Measurements from ENCODE around the gene RAD51C.
A peak's percentile ranks its signal among the peaks of the same experiment; 100 is the strongest.
"Not testable (repeated sequence)": the region's sequence is repeated elsewhere in the genome, so short reads cannot be mapped to it uniquely, and the experiment has no call there.

The RAD51C gene

DNA sequence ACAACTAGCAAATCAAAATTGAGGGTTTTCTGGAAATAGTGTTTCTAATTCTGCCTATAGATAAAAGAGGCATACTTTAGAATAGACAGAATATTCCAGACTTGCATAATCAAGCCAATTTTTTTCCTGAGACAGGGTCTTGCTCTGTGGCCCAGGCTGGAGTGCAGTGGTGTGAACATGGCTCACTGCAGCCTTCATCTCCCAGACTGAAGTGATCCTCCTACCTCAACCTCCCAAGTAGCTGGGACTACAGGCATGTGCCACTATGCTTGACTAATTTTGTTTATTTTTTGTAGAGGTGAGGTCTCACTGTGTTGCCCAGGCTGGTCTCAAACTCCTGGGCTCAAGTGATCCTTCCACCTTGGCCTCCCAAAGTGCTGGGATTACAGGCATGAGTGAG, 57.2 kb downstream of the RAD51C start:
- not testable (repeated sequence) for DNase-seq

DNA sequence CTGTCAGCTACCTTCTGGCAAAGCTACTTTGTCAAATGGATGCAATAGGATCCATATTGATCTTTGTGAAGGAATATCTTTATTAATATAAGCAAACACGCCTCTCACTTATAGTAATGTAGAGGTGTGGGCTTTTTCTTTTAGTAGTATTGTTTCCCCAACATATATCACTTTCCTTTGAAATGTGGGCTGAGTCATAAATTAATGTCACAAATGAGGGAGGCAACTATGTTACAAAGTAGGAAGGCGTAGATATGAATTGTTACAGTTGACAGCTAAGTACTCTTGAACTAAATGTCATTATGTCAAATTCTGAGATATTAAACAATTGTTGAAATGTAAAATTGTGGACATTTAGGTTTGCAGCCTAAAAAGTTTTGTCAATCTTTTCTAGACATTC, 60.6 kb downstream of the RAD51C start:
- no peak for DNase-seq

DNA sequence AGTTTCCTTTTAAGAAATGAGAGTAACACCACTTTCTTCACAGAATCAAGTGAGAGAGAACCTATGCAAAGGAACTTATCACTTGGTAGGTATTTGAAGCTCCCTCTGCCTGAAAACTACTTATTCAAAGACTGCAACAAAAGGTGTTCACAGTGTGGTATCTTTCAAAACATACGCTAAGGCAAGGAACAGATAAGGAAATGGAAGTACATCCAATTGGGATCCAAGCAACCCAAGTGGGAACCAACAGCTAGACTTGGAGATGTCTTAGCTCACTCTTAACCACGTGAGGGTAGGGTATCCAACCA, 62.8 kb downstream of the RAD51C start:
- no peak for DNase-seq

DNA sequence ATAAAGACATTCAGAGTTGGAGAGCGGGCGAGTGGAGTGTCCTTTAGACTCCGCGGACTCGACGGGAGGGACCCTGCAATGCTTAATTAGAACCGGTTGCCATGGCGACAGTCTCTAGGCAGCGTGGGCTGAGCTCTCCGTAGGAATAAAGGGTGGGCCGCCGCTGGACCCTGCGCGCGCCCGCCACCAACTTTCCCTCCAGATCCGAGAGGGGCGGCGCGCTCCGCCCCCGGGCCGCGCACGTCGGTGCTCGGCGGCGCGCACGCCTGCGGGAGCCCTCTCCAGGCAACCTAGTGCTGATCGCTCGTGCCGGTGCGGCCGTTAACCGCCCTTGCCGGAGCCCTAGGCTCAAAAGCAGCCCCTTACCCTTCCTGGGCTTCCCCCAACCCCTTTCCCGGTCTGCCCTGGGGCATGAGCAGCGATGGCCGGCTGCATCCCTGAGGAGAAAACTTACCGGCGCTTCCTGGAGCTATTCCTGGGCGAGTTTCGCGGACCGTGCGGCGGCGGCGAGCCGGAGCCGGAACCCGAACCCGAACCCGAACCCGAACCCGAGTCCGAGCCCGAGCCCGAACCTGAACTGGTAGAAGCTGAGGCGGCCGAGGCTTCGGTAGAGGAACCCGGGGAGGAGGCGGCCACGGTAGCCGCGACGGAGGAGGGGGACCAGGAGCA, 63.3 kb downstream of the RAD51C start, which contains the start of gene PPM1E:
PPM1E (plus strand) TSS at position 278 of the 669 bp plus-strand sequence.
- peak; percentile 50 for DNase-seq

DNA sequence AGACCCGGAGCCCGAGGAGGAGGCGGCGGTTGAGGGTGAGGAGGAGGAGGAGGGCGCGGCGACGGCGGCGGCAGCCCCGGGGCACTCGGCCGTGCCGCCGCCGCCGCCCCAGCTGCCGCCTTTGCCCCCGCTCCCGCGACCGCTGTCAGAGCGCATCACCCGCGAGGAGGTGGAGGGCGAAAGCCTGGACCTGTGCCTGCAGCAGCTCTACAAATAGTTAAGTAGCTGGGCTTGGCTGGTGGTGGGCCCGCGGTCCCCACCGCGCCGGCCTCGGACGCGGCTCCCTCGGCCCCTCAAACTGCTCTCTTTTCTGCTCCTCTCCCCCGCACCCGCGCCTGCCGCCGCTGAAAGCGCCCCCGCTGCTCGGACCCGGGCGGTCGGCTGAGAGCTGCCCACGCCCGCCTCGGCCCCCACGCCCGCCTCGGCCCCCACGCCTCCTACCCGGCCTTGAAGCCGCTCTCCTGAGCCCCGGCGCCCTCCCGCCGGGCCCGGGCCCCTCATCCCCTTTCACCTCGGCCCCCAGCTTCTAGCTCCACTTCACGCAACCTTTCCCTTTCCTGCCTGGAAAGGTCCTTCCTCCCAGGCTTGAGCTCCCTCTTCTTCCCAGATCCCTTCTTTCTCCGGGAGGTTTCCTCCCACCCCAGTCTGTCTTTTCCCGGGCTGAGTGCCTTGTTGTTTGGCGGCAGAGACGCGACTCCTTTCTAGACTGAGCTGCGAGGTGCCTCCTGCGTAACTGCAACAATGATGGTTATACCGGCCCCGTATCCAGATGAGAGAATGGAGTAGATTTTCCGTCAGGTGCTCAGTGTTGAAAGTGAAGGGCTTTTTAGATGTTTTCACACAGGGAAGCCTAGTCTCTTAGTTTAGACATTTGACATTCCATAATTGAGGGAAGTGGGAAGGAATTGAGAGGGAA, 64.1 kb downstream of the RAD51C start:
- DNase-seq: peak; percentile 8

DNA sequence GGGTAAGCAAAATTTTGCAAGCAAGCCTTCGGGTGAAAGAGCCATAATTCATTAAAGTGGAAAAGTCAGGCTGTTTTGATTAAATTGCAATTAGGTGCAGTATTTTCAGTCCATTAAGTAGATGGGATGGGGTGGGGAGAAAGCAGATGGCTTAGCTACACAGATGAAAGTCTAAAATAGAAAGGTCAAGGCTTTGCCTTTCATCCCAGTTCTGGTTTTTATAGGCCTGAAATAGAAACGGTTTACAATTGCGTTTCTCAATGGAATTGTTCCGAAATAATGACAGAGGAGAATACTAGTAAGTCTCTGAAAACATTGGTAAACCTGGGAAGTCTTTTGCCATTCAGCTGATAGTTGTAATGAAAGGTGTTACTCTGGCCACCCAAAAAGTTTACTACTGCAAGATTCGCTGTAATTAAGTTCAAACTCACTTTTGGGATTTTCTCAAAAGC, 64.8 kb downstream of the RAD51C start:
- DNase-seq: no peak

DNA sequence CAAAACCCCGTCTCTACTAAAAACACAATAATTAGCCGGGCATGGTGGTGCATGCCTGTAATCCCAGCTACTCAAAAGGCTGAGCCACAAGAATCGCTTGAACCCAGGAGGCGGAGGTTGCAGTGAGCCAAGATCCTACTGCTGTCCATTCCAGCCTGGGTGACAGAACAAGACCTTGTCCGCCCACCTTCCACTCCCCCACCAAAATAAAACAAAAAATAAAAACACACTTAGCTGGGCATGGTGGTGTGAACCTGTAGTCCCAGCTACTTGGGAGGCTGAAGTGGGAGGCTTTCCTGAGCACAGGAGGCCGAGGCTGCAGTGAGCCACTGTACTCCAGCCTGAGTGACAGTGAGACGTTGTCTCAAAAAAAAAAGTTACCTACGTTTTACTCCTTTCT, 66.5 kb downstream of the RAD51C start:
- no peak for DNase-seq

DNA sequence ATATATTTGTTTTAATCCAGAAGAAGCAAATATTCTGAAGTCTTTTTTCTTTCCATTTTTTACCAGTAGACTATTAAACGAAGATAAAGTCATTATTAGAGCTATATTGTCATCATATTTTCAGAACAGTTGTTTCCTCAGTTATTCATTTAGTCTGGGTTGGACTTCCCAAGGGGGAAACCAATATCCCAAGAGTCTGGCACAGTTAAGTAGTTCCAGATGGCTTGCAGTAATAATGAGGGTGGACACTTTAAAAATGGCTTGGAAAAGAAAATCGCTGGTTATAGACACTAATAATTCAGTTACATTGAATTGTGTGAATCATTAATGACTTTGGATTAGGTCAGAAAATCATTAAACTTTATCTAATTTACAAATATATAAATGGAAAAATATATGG, 67.1 kb downstream of the RAD51C start:
- no peak for DNase-seq

DNA sequence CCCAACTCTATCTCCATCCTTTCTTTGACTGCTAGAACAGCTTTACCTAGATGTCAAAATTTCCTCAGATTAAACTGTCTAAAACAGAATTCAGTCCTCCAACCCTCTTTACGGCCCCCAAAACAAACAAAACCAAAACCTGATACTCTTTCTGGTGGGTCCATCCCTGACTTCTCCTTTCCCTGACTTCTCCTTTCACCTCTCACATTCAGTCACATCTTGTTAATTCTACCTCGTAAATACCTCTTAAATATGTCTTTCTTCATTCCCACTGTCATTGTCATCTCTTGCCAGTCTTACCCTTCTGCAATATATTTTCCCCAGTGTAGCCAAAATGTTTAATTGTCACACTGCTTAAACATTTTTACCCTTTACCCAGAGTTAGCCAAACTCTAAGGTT, 67.8 kb downstream of the RAD51C start:
- no peak for DNase-seq

DNA sequence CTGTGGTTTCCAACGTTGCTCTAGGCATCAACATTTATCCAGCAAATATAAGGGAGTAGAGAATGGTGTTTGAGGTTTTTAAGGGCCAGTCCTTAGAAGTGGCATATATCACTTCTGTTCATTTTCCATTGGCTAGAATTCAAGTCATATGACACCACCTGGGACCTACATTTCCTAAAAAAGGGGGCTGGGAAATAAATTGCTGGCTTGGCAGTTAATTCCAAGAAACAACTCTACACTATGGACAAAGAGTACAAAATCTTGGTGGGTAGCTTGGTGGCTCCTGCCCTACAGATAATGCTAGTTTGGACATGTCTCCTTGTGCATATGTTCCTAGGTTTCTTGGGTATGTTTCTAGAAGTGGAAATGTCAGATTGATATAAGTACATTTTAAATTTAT, 70.9 kb downstream of the RAD51C start:
- DNase-seq: no peak

DNA sequence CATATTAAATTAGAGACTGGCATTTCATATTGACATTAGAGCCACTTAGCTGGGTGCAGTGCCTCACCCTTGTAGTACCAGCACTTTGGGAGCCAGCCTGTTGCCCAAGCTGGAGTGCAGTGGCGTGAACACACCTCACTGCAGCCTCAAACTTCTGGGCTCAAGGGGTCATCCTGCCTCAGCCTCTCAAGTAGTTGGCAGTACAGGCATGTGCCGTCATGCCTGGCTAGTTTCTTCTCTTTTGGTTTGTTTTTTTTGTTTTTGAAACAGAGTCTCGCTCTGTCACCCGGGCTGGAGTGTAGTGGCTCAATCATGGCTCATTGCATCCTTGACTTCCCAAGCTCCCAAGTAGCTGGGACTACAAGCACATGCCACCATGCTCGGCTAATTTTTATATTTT, 72.0 kb downstream of the RAD51C start:
- DNase-seq: no peak

DNA sequence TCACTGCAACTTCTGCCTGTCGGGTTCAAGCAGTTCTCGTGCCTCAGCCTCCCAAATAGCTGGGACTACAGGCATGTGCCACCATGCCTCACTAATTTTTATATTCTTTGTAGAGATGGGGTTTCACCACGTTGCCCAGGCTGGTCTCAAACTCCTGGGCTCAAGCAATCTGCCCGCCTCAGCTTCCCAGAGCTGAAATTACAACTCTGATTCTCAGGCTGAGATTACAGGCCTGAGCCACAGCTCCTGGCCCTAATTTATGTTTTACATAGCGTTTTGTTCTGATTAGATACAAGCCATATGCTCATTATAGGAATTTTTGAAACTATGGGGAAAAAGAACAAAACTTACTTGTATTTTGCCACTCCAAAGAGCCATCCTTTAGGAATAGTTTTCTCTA, 86.1 kb downstream of the RAD51C start:
- not testable (repeated sequence) for DNase-seq

DNA sequence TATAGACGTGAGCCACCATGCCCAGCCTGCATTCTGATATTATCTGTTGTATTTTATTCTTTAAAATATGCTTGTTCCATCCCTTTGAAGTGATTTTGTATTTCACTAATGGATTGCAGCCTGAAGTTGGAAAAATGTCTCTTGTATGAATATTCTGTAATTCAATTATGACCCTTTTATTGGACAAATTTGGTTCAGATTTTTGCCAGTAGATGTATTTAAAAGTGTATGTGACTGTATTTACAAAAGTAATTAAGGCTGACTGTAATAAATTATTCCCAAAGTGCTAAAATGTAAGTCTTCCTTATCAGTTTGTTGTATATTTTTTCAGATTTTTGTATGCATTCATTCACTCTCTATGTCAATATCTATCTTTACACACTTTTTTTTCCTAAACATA, 87.0 kb downstream of the RAD51C start:
- DNase-seq: no peak

DNA sequence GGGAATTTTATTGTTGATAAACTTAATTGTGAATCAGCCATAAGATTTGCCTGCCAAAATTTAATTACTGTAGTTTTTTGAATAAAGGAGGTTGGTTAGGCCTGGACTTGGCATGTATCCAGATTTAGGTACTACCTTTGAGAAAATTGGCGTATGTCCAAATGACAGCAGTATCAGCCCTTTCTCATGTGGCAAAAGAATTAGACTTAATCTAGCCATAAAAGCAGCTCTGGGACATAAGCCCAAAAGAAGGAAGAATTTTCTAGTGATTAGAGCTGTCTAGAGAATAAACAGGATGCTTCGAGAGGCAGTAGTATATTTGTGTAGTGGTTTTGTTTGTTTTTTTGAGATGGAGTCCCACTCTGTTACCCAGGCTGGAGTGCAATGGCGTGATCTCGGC, 91.0 kb downstream of the RAD51C start:
- no peak for DNase-seq

DNA sequence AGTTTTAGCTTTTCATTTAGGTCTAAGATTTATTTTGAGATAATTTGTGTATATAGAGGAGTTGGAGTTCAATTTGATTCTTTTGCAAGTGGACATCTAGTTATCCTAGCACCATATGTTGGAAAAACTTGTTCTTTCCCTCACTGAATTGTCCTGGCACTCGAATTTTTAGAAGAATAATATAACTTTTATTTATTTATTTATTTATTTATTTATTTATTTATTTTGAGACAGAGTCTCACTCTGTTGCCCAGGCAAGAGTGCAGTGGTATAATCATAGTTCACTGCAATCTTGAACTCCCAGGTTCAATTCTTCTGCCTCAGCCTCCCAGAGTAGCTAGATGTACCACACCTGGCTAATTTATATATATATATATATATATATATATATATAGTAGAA, 92.7 kb downstream of the RAD51C start:
- no peak for DNase-seq

Data from stimulated activated CD4-positive, alpha-beta T cell treated with anti-CD3 and anti-CD28 coated beads, Interleukin-4, amount 100 ng/mL, for 1 hour (primary cell).